GM23248 (cell line): ENCODE results near the gene ARHGAP26.

Source experiments
- EZH2 ChIP-seq: fragments of 200-600 bp; sonication (generic); IDR thresholded peaks from 2 replicates; pipeline ENCODE4 v1.6.1; 2018; ENCODE audit warnings: antibody characterized with exemption, mild to moderate bottlenecking; ENCODE audit not compliant: insufficient read depth, poor library complexity, severe bottlenecking
- EZH2phosphoT487 ChIP-seq: fragments of 200-600 bp; sonication (generic); IDR thresholded peaks from 2 replicates; pipeline ENCODE4 v1.6.1; 2018; ENCODE audit warnings: antibody characterized with exemption, moderate library complexity, mild to moderate bottlenecking, low read depth; ENCODE audit not compliant: insufficient read depth

- no peak for TF ChIP-seq EZH2
- TF ChIP-seq EZH2phosphoT487 = no peak
Observed at GRCh38 chr5:142888469-142889085, 118.4 kb downstream of the ARHGAP26 start.
